ENCODE data around the gene FAM83C. TPM values are rescaled to one million over a fixed set of nuclear protein-coding genes. Genes with fewer than 3 reads are reported as not detected.

Gene FAM83C
- total RNA-seq, 1 donor from 2014 or later, result not detected

DNA sequence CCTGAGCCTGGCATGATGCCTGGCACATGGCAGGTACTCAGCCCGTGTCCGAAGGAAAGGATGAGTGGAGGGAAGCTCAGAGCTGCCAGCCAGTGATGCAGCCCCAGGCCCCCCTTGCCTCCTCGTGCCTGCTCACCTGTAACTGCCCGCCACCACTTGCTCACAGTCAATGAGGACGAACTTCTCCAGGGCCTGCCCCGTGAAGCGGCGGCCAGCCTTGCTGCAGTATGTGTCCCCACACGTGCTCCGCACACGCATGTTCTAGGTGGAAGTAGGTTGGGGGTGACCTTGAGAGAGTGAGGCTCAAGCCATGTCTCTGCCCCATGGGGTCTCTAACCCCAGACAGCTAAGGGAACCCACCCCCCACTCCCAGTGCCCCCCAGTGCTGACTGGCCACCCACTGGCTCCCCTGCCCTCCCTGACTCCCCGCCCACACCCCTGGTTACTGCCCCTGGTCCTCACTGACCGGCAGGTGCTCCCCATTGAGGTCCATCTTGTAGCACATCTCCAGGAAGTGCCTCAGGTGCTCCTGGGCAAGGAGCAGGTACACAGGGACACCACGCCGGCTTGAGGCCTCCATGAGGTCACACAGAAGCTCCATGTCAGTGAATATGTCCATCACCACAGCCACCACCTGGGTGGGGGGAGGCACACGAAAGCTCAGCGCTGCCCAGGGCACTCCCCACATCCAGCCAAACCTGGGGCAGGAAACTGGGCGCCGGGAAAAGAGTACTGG is 3.7 kb downstream of the FAM83C start:
- Histone ChIP-seq H3K4me1 (peaks cover 5% of the 10 kb centered on the region), H3K27ac (no peak overlapping the region), H3K36me3 (no peaks in the 10 kb centered on the region), H3K4me3 (no peak overlapping the region), H3K27me3 (peaks cover 2% of the 10 kb centered on the region), H3K9me3 (no peaks in the 10 kb centered on the region)
- intact Hi-C loops (cut with DNase I), result no loop called here
- TF ChIP-seq, protein P1, sequence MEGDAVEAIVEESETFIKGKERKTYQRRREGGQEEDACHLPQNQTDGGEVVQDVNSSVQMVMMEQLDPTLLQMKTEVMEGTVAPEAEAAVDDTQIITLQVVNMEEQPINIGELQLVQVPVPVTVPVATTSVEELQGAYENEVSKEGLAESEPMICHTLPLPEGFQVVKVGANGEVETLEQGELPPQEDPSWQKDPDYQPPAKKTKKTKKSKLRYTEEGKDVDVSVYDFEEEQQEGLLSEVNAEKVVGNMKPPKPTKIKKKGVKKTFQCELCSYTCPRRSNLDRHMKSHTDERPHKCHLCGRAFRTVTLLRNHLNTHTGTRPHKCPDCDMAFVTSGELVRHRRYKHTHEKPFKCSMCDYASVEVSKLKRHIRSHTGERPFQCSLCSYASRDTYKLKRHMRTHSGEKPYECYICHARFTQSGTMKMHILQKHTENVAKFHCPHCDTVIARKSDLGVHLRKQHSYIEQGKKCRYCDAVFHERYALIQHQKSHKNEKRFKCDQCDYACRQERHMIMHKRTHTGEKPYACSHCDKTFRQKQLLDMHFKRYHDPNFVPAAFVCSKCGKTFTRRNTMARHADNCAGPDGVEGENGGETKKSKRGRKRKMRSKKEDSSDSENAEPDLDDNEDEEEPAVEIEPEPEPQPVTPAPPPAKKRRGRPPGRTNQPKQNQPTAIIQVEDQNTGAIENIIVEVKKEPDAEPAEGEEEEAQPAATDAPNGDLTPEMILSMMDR (IDR thresholded peaks at IDR 0.05), result no peak
- no peak for ATAC-seq
- DNase-seq, result no peak

DNA sequence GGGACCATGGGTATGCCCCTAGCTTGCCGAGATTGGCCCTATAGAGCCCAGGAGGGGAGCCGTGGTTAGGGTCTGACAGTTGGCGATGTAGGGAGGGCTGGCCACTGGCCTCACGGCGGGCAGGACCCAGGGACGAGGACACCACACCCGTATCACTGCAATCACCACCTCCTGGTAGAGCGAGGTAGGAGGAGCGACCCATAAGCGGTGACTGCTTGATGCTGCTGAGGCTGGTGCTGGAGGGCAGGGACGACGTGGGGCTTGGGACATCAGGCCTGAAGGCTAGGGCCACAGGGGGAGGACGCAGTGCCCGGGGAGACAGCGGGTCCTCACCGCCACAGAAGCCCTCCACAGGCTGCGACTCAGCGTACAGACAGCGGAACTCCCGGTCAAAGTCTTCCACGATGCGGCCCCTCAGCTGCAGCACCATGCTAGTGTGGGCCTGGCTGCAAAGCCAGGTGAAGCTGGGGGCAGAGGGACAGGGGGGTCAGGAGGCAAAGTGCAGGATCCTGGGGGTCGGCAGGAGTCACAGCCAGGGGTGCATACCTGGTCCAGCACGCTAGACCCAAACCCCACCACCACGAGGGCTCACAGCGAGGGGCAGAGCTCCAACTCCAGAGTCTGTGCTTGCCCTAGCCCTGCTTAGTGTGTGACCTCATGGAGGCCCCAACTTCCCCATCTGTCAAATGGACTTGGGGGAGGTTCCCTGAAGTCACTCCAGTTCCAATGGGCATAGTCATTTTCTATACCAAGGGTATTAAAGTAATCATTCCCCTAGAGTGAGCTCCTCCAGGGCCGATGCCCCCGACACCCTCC is 4.5 kb downstream of the FAM83C start:
- TF ChIP-seq, protein P1 (IDR thresholded peaks at IDR 0.05), result no peak
- no peaks in the 10 kb centered on the region for H3K27me3 ChIP-seq
- no peak overlapping the region for H3K4me3 ChIP-seq
- intact Hi-C loops (cut with DNase I), result no loop called here
- H3K36me3 ChIP-seq, result no peaks in the 10 kb centered on the region
- H3K27ac ChIP-seq, result no peak overlapping the region
- no peaks in the 10 kb centered on the region for H3K9me3 ChIP-seq
- no peak for DNase-seq
- no peak for ATAC-seq
- peaks cover 10% of the 10 kb centered on the region for H3K4me1 ChIP-seq

DNA sequence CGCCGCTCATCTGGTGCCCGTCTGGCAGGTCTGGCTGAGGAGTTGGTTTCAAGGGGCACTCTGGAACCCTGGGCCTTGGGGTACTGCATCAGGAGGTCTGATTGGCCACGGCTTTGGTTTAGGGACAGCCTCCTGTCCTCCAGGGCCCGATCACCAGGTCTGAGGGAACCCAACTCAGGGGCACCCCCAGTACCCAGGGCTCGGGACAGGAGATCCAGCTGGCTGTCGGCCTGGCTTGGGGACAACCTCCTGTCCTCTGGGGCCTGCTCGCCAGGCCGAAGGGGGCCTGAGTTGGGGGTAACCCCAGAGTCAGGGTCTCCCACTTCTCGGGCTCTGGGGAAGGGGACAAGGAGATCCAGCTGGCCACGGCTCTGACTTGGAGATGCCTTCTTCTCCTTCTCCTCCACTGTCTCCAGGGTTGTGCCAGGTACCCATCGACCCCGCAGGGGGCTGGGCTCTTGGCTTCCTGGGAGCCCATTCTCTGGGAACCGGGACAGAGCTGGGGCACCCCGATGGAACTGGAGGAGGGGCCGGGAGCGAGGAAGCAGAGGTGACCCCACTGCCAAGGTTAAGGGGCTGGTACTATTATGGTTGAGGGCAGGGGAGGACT is 5.2 kb downstream of the FAM83C start:
- intact Hi-C loops (cut with DNase I), result no loop called here
- H3K27ac ChIP-seq, result no peak overlapping the region
- no peak overlapping the region for H3K4me3 ChIP-seq
- ATAC-seq, result no peak
- DNase-seq, result no peak
- TF ChIP-seq, protein P1 (IDR thresholded peaks at IDR 0.05), result no peak
- H3K9me3 ChIP-seq, result no peaks in the 10 kb centered on the region
- peaks cover 3% of the 10 kb centered on the region for H3K36me3 ChIP-seq
- peaks cover 10% of the 10 kb centered on the region for H3K4me1 ChIP-seq
- H3K27me3 ChIP-seq, result no peaks in the 10 kb centered on the region

DNA sequence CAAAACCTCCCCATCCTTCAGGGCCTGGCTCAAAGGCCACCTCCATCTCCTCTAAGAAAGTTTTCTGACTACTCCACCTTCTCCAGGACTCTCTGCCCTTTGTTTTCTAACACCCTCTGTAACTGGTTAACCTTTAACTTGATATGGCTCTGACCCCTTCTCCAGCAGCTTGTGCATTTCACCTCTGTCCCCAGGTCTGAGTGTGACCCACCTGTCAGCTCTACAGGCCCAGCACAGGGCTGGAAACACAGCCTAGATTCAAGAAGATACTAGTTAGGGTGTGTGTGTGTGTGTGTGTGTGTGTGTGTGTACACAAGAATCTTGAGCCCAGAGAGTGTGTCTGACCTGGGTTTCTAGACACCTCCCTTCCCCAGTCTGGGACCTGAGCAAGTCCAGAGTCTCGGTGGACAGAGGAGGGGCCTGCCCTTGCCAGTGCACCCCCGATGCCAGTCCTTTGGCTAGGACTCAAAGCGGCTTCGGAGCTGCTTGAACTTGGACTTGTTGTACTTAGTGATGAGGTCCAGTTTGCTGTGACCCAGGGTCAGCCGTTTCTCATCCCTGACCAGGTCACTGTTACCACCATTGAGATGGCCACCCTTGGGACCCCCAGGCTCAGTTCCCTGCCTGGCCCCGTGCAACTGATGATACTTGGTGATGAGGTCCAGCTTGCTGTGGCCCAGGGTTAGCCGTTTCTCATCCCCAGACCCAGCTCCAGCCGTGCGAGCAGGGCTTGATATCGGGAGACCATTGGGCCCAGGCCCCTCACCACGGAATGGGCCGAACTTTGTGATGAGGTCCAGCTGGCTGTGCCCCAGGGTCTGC is 5.9 kb downstream of the FAM83C start:
- ATAC-seq (no peak), DNase-seq (no peak)
- Histone ChIP-seq H3K27me3 (no peaks in the 10 kb centered on the region), H3K27ac (no peak overlapping the region), H3K4me3 (no peak overlapping the region), H3K9me3 (no peaks in the 10 kb centered on the region), H3K36me3 (peaks cover 10% of the 10 kb centered on the region), H3K4me1 (peaks cover 10% of the 10 kb centered on the region)
- intact Hi-C loops (cut with DNase I), result no loop called here
- TF ChIP-seq, protein P1 (IDR thresholded peaks at IDR 0.05), result no peak

DNA sequence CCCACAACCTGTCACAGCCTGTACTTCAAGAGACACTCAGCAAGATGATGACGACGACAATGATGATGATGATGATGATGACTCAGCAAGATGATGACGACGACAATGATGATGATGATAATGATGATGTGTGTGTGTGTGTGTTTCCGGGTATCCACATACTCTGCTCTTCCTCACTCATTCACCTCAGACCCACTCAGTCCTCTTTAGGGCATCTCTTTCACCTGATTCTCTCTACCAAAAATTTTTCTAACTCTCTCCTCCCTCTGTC is 6.5 kb downstream of the FAM83C start:
- Histone ChIP-seq H3K27ac (no peak overlapping the region), H3K4me1 (peaks cover 10% of the 10 kb centered on the region), H3K36me3 (peaks cover 12% of the 10 kb centered on the region), H3K27me3 (no peaks in the 10 kb centered on the region), H3K9me3 (no peaks in the 10 kb centered on the region), H3K4me3 (no peak overlapping the region)
- intact Hi-C loops (cut with DNase I), result no loop called here
- TF ChIP-seq, protein P1 (IDR thresholded peaks at IDR 0.05), result no peak
- no peak for ATAC-seq
- DNase-seq, result no peak
